Panc1 (cell line): ENCODE measurements around the gene EVL. TPM values are rescaled to one million over a fixed set of nuclear protein-coding genes. Genes with fewer than 3 reads are reported as not detected.

Source experiments
- ATAC-seq: fragments of 200-7000 bp; cut with Tn5 transposase; 2 replicates; pipeline ENCODE4 v1.9.1; 2020; ENCODE audit warnings: mild to moderate bottlenecking, moderate library complexity
- BruUV-seq: library from RNA; stranded (reverse); fragments of 400-500 nt; replicated peaks from 2 replicates; lab custom pipeline; 2021; lab: Mats Ljungman, UMichigan
- CTCF ChIA-PET: fragments of 300-600 bp; sonication (Branson Sonifier 250); formaldehyde crosslinking; loops from one replicate; lab custom pipeline; 2022; ENCODE audit warnings: antibody characterized with exemption; lab: Charles Lee
- POLR2A ChIA-PET: fragments of 300-600 bp; sonication (Branson Sonifier 250); formaldehyde crosslinking; loops from one replicate; lab custom pipeline; 2022; ENCODE audit warnings: antibody characterized with exemption; lab: Charles Lee
- DNase-seq: peaks from one replicate; pipeline ENCODE4 v3.0.0-alpha.2; 2010; ENCODE audit warnings: low read depth, low spot score
- H3K27ac ChIP-seq: 2 replicates; pipeline ENCODE4 v1.5.1; 2011; ENCODE audit warnings: mild to moderate bottlenecking, low read length, inconsistent platforms
- H3K27me3 ChIP-seq: fragments of 200-500 bp; sonication (Bioruptor generic); 2 replicates; pipeline ENCODE4 v1.6.0; 2014; ENCODE audit warnings: low read length, inconsistent platforms; ENCODE audit not compliant: control insufficient read depth, insufficient read depth
- H3K36me3 ChIP-seq: fragments of 200-500 bp; sonication (Bioruptor generic); 2 replicates; pipeline ENCODE4 v1.5.1; 2014; ENCODE audit warnings: inconsistent platforms, mild to moderate bottlenecking, low read length, moderate library complexity; ENCODE audit not compliant: control insufficient read depth, insufficient read depth
- H3K4me1 ChIP-seq: 2 replicates; pipeline ENCODE4 v1.5.1; 2011; ENCODE audit warnings: inconsistent platforms, mild to moderate bottlenecking, low read length, moderate library complexity; ENCODE audit not compliant: control insufficient read depth, insufficient read depth
- H3K4me3 ChIP-seq, 2 experiments: 2 replicates each; pipeline ENCODE4 v1.5.1; 2011 to 2012; ENCODE audit warnings: low read depth in 2 of 2, low read length in 2 of 2, mild to moderate bottlenecking in 2 of 2, inconsistent platforms in 1 of 2, moderate library complexity in 1 of 2
- H3K9me3 ChIP-seq: fragments of 200-500 bp; sonication (Bioruptor generic); 2 replicates; pipeline ENCODE4 v1.5.1; 2014; ENCODE audit warnings: low read depth, mild to moderate bottlenecking, inconsistent platforms, low read length, moderate library complexity; ENCODE audit not compliant: control insufficient read depth, insufficient read depth
- CTCF ChIP-seq: fragments of 450-650 bp; IDR thresholded peaks from 2 replicates; pipeline ENCODE4 v1.5.1; 2017; ENCODE audit warnings: mild to moderate bottlenecking
- POLR2AphosphoS5 ChIP-seq: IDR thresholded peaks from 2 replicates; pipeline ENCODE4 v1.6.1; 2012; ENCODE audit warnings: mild to moderate bottlenecking, low read depth, low read length, moderate library complexity
- REST ChIP-seq, 2 experiments: IDR thresholded peaks; 2 replicates each; pipeline ENCODE4 v1.6.1; 2011 to 2012; ENCODE audit warnings: low read depth in 2 of 2, control low read depth in 1 of 2, low read length in 1 of 2, mild to moderate bottlenecking in 1 of 2, moderate library complexity in 1 of 2; ENCODE audit not compliant: insufficient read depth in 1 of 2
- SIN3A ChIP-seq: IDR thresholded peaks from 2 replicates; pipeline ENCODE4 v1.6.1; 2012; ENCODE audit warnings: low read depth, mild to moderate bottlenecking, low read length, moderate library complexity, borderline replicate concordance; ENCODE audit not compliant: insufficient read depth
- TCF7L2 ChIP-seq: IDR thresholded peaks from 2 replicates; pipeline ENCODE4 v1.6.1; 2011; ENCODE audit warnings: mild to moderate bottlenecking, low read depth, low read length, inconsistent platforms
- in situ Hi-C: cut with HindIII; loops from 2 replicates; pipeline ENCODE4 v1.10.0; 2016; ENCODE audit warnings: low sequenced_read_pairs, low pct_unique_long_range_greater_than_20kb
- intact Hi-C: fragments of 100-400 bp; cut with micrococcal nuclease; formaldehyde crosslinking; loops from one replicate; pipeline ENCODE4 v1.10.0; 2022; ENCODE audit not compliant: unreplicated experiment
- total RNA-seq: library from RNA; stranded (reverse); gene quantifications from one replicate; pipeline ENCODE4 v1.2.1, GENCODE V29; 2021; ENCODE audit not compliant: unreplicated experiment

The EVL gene
- total RNA-seq, 1 experiment from 2014 or later = 38.3 TPM

GRCh38 chr14:100103250-100104005 is 38.2 kb downstream of the EVL start:
- Histone ChIP-seq H3K4me3 (no peak overlapping the region), H3K36me3 (no peaks in the 10 kb centered on the region), H3K9me3 (no peaks in the 10 kb centered on the region), H3K27ac (no peak overlapping the region), H3K27me3 (no peaks in the 10 kb centered on the region), H3K4me1 (no peaks in the 10 kb centered on the region; the same call in 1 of the 2 replicates)
- no peak for DNase-seq
- no TSS peak for BruUV-seq
- in situ Hi-C loops (no loop called here), intact Hi-C loops (no loop called here)
- TF ChIP-seq SIN3A (no peak), TCF7L2 (no peak), REST (IDR thresholded peaks at IDR 0.05; ENCODE audit: insufficient read depth in 1 of 2, low read depth in 2 of 2, low read length in 1 of 2) (no peak), CTCF (no peak)
- ChIA-PET CTCF (interaction anchor here (0.7 kb wide), 1 partner anchor 10 kb away, joined by 6 read pairs; no protein-coding TSS in a partner anchor), POLR2A (no interaction called here)
- no peak for ATAC-seq

DNA sequence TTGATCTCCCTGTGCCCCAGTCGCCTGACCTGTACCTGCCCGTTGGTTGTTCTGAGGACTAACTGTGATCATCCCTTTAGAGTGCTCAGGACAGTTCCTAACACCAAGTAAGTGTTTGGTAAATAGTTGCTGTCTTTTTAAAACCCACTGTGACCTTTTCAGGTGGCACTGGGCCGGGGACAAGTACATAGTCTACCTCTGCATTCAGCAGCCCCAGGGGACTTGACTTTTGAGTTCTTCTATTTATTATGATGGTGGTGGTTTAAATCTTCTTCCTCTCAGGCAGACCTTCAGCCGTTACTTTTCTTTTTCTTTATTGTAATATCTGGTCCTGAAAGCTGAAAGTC is 38.8 kb downstream of the EVL start:
- POLR2A ChIA-PET = no interaction called here
- H3K27me3 ChIP-seq = no peaks in the 10 kb centered on the region
- no peaks in the 10 kb centered on the region for H3K9me3 ChIP-seq
- H3K36me3 ChIP-seq = no peaks in the 10 kb centered on the region
- DNase-seq (no peak), ATAC-seq (no peak)
- TF ChIP-seq POLR2AphosphoS5 (no peak), SIN3A (no peak), TCF7L2 (no peak), REST (IDR thresholded peaks at IDR 0.05; ENCODE audit: insufficient read depth in 1 of 2, low read depth in 2 of 2, low read length in 1 of 2) (no peak), CTCF (no peak)
- H3K4me3 ChIP-seq = no peak overlapping the region
- in situ Hi-C loops (no loop called here), intact Hi-C loops (no loop called here)
- BruUV-seq = no TSS peak
- CTCF ChIA-PET = no interaction called here
- no peak overlapping the region for H3K27ac ChIP-seq
- H3K4me1 ChIP-seq = no peaks in the 10 kb centered on the region; the same call in 1 of the 2 replicates
